HG03558 (cell line): Measurements from ENCODE around the gene LRIG1.

Experiments
- ATAC-seq: cut with Tn5 transposase; IDR thresholded peaks from one replicate; pipeline ENCODE4 v1.9.1; 2021; ENCODE audit warnings: moderate number of reproducible peaks; ENCODE audit not compliant: unreplicated experiment; ENCODE audit errors: extremely low read depth

Gene LRIG1

DNA sequence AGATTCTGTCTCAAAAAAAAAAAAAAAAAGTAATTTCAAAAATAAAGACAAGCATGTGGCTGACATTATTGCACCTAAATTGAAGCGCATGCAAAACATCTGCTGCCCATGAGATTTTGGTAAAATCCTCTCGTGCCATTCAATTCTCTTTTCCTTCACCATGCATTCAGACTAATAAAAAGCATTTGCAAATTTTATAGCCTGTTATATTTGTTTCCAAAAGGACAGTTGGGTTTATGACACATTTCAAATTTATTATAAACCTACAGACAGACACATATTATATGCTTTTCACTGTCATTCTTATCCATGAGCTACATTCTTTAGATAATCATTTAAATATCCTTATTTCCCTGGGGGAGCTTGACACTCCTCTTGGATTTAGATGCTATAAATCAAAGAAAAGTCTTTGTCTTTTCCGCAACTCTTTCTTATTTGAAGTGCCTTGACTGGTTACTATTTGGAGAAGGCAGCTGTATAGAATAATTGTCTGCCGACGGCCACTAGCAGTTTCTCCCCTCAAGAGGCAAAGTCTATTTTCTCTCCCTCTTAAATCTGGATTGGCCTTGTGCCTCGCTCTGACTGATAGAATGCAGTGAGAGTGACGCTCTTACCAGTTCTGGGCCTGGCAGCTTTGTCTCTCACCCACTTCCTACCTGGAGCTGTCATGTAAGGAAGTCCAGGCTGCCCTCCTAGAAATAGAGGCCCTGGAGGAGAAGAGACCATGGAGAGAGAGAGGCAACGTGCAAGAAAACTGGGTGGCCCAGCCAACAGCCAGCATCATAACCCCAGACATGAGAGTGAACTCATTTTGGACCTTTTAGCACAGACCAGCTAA, 6.8 kb upstream of the LRIG1 start:
- no peak for ATAC-seq

DNA sequence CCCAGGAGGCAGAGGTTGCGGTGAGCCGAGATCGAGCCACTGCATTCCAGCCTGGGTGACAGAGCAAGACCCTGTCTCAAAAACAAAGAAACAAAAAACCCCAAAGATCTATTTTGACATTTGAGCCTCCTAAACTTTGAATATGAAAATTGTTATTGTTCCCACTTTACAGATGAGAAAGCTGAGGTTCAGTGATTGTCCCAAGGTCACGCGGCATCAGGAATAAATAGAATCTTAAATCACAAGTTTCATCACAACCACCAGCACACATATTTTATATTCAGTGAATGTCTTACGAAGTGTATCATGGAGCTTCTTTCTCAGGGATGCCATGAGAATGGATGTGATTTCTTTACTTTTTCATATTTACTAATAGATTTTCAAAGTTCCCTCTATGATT, 5.3 kb upstream of the LRIG1 start:
- ATAC-seq, result no peak

GRCh38 chr3:66504850-66505641, 4.2 kb upstream of the LRIG1 start:
- no peak for ATAC-seq

DNA sequence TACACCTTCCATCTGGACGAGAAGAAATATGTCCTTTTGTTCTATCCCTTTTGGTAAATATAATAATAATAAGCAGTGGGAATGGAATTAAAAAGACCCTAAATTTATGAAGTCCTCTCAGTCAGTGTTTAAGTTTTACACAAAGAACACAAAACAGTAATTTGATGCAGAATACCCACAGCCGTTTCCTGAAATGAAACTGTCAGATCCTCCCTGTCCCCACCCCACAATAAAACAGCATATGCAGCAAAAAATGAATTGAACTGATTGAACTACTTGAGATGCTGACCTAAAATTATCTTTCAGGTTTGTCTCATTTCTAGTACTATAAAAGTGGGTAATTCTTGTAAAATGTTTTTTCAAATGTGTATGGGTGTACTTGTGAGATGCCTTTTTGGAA, 2.2 kb upstream of the LRIG1 start:
- no peak for ATAC-seq

GRCh38 chr3:66502245-66502874, 1.5 kb upstream of the LRIG1 start:
- no peak for ATAC-seq

- ATAC-seq, result no peak
Observed at GRCh38 chr3:66501483-66502244, 842 bp upstream of the LRIG1 start.

DNA sequence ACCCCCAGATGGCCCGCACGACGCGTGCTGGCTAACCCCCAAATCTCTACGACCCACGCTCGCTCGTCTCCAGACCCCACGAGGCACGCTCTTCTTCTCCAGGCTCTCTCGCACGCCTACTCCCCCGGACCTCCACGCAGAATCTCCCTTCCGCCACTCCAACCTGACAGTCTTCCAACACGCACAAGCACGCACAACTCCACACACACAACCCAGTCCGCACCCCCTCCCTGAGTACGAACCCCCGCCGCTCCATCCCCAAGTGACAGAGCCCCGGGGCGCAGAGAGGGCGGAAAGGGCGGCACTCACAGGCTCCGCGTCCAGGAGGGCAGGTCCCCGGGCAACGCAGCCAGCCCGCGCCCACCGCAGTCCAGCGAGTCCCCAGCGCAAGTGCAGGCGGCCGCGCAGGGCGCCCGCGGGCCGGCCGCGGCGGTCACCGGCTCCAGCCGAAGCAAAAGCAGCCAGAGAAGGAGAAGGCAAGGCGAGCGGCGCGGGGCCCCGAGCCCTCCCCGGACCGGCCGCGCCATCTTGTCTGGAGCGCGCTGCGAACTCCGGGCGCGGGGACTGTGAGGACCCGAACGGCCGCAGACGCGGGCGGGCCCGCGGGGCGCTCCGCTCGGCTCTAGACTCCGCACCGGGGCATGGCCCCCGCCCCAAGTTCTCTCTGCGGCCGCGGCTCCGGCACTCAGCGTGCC, 794 bp downstream of the LRIG1 start:
- peak; percentile 7 for ATAC-seq

DNA sequence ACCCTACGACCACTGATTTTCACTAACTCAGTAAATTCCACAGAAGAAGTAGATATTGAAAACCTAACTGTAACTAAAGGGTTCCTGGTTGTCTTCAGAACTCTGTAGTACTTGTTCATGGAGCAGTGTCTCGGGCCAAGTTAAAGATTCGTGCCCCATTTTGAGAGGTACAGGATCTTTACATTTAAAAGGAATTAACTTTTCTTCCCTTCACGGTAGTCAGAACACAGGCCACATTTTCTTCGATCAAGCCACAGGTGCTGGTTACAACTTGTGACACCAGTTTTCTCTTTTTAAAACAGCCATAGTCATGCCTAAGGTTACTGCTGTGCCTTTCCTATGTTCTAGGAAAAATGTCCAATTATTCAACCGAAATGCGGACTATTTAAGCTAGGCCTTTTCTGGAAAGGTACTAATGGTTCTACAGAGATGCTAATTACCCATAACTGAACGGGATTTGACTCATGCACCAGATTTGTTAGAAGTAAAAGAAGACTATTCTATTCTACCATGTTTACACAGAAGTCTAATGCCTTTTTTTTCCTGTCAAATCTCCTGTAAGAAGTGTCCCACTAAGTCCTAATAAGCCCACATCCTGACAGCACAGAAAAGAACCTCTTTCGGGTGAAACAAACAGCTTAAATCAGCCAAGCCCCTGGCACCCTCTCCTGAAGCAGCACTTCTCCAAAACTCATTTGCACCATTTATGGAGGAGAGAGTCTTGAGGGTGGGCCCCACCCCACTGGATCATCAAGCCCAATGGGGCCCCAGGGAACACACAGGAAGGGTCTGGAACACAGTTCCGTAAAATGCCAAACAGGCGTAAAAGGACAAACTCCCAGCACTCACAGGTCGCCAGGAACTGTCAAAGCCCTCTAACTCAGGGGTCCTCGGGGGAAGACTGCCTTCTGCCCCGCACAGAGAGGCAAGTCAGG, 1.9 kb downstream of the LRIG1 start:
- ATAC-seq, result no peak

GRCh38 chr3:66497985-66498671, 2.7 kb downstream of the LRIG1 start:
- no peak for ATAC-seq

DNA sequence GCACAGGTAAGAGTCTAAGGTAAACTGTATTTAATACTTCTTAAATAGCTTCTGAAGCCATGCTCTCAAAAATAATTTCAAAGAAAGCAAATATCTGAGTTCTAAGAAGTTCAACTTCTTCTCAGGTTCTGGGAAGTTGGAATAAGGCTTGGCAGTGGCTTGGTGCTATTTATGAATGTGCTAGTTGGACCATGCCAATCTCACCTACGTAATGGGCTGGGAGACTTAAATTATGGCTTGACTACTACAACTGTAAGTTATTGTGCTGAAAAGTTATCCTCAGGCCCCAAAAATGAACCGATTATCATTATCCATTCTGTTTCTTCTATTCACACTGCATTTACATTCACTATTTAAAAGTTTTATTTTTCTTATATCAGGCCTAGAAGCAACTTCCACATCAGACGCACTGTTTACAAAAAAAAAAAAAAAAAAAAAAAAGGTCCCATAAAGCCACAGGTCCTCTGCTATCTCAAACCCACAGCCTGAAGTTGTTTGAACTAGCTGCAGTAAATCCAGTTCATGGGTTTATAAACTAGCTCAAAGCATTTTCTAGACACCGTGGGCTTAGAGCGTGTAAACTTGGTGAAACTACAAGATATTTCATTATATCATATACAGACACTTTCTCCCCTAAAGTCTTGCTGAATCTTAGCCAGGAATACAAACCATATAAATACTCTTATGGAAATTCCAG, 3.4 kb downstream of the LRIG1 start:
- ATAC-seq, result no peak

DNA sequence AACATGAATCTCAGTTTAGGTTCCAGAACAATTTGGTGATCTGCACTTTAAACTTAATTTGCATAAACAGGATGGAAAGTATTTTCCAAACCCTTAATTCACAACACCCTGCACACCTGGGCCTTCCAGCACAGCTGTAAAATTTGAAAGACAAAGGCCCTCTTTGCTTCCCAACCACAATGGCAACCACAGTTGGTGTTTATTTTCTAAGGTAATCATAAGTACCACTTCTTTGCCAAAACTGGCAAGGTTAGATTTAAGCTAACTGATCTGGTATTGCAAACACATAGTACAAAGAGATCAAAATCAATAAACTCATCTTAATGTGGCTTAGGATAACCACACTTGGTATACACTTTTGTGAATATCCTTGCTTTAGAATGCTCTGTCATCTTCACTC, 4.1 kb downstream of the LRIG1 start:
- no peak for ATAC-seq

DNA sequence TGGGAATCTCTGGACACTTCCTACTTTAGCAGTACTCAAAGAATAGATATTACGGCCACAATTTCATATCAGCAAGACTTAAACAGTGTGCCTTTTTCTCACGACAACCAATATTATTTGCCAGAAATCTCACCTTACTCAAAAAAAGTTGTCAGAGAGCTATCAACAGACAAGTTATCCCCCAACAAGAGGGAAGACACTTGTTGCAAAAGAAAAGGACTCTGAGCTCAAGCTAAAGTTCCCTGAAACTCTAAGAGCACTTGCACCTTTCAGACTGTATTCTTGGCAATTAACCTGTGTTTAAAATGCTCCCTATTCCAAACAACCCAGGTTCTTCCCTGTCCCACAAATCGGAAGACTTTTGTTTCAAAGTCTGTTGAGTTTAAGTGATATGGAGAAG, 4.5 kb downstream of the LRIG1 start:
- ATAC-seq, result no peak

DNA sequence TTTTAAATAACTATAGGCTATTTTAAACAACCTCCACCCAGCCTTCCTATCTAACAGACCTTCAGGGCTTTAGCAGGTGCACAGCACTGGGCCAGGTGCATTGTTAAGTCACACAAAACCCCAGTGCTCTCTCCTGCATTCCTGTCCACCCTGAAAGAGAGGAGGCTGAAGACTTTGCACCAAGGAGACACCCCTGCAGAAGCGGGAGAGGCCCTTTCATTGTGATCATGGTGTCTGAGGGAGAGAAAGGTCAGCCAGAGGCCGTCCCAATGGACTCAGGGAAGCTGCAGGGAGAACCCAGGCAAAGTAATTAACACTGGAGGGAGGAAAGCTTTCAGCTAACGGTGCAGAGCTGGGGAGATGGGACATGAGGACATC, 5.2 kb downstream of the LRIG1 start:
- ATAC-seq, result no peak

DNA sequence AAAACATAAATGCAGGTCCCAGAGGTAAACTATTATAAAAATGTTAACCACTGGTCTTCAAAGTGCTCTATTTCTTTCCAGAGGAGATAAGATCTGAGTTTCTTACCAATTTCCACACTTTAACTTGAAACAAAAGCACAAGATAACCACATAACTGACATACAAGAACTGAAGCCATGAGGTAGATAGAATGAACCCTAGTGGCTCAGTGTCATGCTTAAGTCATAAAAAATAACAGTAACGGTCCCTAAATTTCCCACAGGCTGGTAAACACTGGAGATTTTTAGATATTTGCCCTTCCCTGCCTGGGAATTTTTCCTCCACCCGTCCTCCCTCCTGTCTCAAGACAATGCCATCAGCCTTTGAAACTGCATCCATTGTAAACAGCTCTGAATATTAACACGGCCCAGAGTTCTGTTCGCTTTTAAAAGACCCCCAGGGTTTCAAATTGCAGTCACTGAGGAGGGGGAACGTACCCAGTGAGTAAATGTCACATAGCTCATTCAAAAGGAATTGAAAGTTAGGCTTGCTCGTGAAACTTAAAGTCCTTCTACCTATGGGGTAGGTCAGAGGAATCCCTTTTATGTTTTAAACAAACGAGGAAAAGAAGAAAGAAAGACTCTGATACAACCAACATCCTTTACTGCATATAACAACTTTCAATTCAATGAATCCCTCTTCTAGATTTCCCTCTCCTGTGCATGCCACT, 5.7 kb downstream of the LRIG1 start:
- ATAC-seq, result no peak

- ATAC-seq, result no peak
Observed at GRCh38 chr3:66493458-66494099, 7.2 kb downstream of the LRIG1 start.

- ATAC-seq, result no peak
Observed at GRCh38 chr3:66492672-66493071, 8.2 kb downstream of the LRIG1 start.

DNA sequence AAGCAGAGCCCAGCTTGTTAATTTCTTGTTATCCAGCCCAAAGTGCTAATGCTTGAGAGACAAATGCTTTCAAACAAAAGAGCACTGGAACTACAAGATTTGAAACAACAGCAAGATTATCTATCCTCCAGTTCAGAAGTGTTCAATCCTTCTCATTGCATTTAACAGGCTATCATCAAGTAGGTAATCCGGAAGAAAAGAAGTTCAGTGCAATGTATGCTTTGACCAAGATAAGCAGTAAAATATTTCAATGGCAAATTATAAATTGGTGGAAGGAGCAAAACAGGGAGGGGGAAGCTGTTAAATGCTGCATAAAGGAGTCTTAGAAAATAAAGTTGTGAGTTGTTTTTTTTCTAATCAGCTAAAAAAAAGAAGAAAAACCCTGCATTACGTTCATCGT, 8.8 kb downstream of the LRIG1 start:
- no peak for ATAC-seq
